Testis (tissue), 3 donors: Measurements from ENCODE around the gene AKAP6. TPM values are rescaled to one million over a fixed set of nuclear protein-coding genes. Genes with fewer than 3 reads are reported as not detected.

Source experiments
- DNase-seq: peaks from one replicate; pipeline ENCODE4 v3.0.0-alpha.2; 2019
- H3K27ac ChIP-seq, 2 donors: fragments of 200-600 bp; sonication (generic); one replicate each; pipeline ENCODE4 v1.5.1; 2019
- H3K27me3 ChIP-seq: fragments of 200-600 bp; sonication (generic); one replicate; pipeline ENCODE4 v1.5.1; 2019
- H3K36me3 ChIP-seq: fragments of 200-600 bp; sonication (generic); one replicate; pipeline ENCODE4 v1.5.1; 2017; ENCODE audit warnings: low read depth; ENCODE audit errors: missing control alignments
- H3K4me1 ChIP-seq: fragments of 200-600 bp; sonication (generic); one replicate; pipeline ENCODE4 v1.5.1; 2019
- H3K4me3 ChIP-seq, 2 donors: fragments of 200-600 bp; sonication (generic); one replicate each; pipeline ENCODE4 v1.5.1; 2017 to 2019
- H3K9me3 ChIP-seq: fragments of 200-600 bp; sonication (generic); one replicate; pipeline ENCODE4 v1.5.1; 2017
- POLR2A ChIP-seq: fragments of 450-650 bp; IDR thresholded peaks from one replicate; pipeline ENCODE4 v1.6.1; 2017; ENCODE audit warnings: antibody characterized with exemption, mild to moderate bottlenecking, moderate library complexity
- WGBS, 2 donors: methylation state at CpG; one replicate each; pipeline ENCODE4 v1.1.5; 2018; 5-methylcytosine and 5-hydroxymethylcytosine counted together
- intact Hi-C: fragments of 100-400 bp; cut with DNase I; formaldehyde crosslinking; loops from one replicate; pipeline ENCODE4 v1.15.1; 2023; ENCODE audit warnings: low total_unique reads
- polyA plus RNA-seq: library from polyadenylated mRNA; stranded (reverse); fragments of 350-450 nt; fragmentation: Illumina TruSeq; extraction: RNeasy Lipid Tissue Mini Kit (QIAGEN cat#74804); gene quantifications from one replicate; pipeline ENCODE4 v1.2.3, GENCODE V29; 2014; ENCODE audit warnings: low read depth, low replicate concordance; ENCODE audit not compliant: insufficient read depth
- total RNA-seq, 2 donors: library from RNA; depleted of rRNA; stranded (reverse); fragments of >200 nt; gene quantifications; one replicate each; pipeline ENCODE4 v1.2.3, GENCODE V29; 2016
- TF ChIP-seq, protein P1 (sequence below), 3 experiments: fragments of 450-650 bp in 2 of 3; fragments of 200-600 bp in 1 of 3; sonication (generic) in 1 of 3; IDR thresholded peaks; one replicate each; pipeline ENCODE4 v1.5.1; 2016 to 2019; ENCODE audit warnings: antibody characterized with exemption in 3 of 3, mild to moderate bottlenecking in 2 of 3, moderate library complexity in 1 of 3

AKAP6 gene
- total and polyA plus RNA-seq, 3 donors from 2014 or later = 26.6 to 30.9 (median 30.9) TPM

DNA sequence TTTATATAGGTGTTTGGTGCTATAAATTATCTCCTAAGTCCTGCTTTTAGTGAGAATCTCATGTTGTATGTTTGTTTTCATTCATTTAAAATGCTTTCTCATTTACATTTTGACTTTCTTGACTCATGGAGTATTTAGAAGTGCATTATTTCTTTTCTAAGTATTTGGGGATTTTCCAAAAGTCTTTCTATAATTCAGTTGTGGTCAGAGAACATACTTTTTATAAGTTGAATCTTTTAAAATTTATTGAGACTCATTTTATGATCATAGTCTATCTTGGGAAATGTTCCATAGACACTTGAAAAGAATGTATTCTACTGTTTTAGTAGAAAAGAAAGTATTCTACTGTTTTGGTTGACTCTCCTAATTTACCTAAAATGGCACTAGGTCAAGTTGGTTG, 168.2 kb downstream of the AKAP6 start:
- Histone ChIP-seq H3K4me3 (no peak overlapping the region), H3K9me3 (no peaks in the 10 kb centered on the region), H3K27me3 (no peaks in the 10 kb centered on the region), H3K36me3 (no peaks in the 10 kb centered on the region), H3K4me1 (no peaks in the 10 kb centered on the region), H3K27ac (no peak overlapping the region)
- no peak for TF ChIP-seq POLR2A
- TF ChIP-seq, protein P1, sequence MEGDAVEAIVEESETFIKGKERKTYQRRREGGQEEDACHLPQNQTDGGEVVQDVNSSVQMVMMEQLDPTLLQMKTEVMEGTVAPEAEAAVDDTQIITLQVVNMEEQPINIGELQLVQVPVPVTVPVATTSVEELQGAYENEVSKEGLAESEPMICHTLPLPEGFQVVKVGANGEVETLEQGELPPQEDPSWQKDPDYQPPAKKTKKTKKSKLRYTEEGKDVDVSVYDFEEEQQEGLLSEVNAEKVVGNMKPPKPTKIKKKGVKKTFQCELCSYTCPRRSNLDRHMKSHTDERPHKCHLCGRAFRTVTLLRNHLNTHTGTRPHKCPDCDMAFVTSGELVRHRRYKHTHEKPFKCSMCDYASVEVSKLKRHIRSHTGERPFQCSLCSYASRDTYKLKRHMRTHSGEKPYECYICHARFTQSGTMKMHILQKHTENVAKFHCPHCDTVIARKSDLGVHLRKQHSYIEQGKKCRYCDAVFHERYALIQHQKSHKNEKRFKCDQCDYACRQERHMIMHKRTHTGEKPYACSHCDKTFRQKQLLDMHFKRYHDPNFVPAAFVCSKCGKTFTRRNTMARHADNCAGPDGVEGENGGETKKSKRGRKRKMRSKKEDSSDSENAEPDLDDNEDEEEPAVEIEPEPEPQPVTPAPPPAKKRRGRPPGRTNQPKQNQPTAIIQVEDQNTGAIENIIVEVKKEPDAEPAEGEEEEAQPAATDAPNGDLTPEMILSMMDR (IDR thresholded peaks at IDR 0.05) = no peak
- no peak for DNase-seq
- intact Hi-C loops = no loop called here

DNA sequence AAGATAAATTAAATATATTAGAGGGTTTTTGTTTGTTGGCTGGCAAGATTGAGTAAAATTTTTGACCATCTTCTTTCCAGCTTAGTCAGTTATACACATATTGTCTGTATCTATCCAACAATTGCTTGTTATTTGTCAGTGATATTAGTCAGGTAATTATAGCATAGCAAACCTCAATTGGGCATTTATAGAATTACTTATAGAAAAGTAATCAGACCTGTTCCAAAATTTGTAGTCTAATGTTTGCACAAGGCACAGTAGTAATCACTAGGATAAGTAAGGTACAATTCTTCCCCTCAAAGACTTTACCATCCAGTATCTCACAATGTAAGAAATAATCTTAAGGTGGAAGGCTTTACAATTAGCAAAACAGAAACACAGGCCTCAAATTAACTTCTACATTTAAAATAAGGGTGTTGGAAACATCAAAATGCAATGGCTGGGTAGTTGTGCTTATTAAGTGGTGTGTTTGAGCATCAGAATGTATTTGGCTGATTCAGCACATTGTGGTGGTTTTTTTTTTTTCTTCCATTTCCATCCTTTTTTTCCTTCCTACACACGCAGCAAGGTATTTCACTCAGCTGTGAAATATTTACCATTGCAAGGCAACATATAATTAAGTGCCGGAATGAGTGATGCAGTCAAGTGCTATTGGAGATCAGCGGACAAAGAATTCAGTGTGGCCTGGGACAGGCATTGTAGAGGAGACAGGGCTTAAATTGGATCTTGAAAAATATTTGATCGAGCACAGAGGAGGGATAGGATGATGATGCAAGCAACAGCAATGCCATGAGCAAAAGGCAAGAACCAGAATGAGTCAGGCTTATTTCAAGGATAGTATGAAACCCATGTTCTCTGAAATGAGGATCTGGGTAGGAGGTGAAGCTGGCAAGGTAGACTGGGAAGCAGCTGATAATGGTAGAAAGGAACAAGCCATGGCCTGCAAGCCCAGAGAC, 178.2 kb downstream of the AKAP6 start:
- intact Hi-C loops = no loop called here
- Histone ChIP-seq H3K27ac (no peak overlapping the region), H3K36me3 (no peaks in the 10 kb centered on the region), H3K4me1 (peaks cover 3% of the 10 kb centered on the region), H3K4me3 (no peak overlapping the region), H3K27me3 (no peaks in the 10 kb centered on the region), H3K9me3 (no peaks in the 10 kb centered on the region)
- WGBS, 2 donors = 96 to 97% methylated on average over 4 of the region's 4 CpGs
- no peak for TF ChIP-seq POLR2A
- TF ChIP-seq, protein P1 (IDR thresholded peaks at IDR 0.05) = no peak
- DNase-seq = no peak

DNA sequence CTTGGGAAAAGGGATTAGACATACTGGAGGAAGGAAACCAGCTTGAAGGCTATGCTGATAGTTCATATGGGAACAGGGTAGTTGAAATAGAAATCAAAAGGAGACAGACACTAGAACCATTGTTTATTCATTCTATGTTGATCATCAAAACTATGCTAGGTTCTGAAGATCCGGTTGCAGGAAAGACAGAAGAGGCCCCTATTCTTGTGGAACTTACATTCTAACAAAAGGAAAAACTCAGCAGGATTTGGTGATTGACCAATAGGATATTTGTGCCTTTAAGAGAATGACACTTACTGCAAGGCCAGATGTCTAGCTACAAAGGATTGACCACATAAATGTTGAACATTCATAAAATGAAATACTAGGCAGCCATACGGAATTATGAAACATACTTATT, 179.2 kb downstream of the AKAP6 start:
- 73 to 82% methylated on average over 2 of the region's 2 CpGs for whole genome bisulfite sequencing, 2 donors

DNA sequence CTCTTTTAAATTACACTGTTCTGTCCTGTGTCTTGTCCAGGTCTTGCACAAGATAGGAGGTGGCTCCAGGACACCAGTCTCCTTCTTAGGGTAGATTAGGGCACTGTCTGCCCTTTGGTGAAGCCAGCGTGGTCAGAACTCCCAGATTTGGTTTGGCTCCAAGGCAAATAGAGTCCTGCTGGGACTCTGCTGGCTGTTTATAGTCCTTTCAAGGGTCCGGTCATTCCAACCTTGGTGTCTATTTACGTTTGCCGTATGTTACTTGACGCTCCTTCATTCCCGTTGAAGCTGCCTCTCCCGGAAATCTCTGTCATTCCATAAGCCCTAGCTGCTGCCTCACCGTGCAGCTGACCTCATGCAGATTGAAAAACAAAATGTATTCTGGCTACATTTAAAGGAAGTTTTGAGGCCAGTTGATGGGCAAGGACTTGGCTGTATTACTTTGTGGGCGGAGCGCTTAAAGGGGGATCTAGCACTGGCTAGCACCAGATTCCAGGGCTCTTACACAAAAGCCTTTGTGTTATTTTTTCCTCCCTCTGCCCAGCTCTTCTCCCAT, 180.6 kb downstream of the AKAP6 start:
- intact Hi-C loops = no loop called here
- peak; percentile 73 for DNase-seq
- Histone ChIP-seq H3K27me3 (no peaks in the 10 kb centered on the region), H3K4me1 (peaks cover 10% of the 10 kb centered on the region), H3K36me3 (no peaks in the 10 kb centered on the region), H3K4me3 (no peak overlapping the region), H3K9me3 (no peaks in the 10 kb centered on the region), H3K27ac (peak overlapping the region in 1 of 2 donors; percentile 36)
- TF ChIP-seq, protein P1 (IDR thresholded peaks at IDR 0.05) = no peak
- TF ChIP-seq POLR2A = no peak
- 43 to 58% methylated on average over 10 of the region's 10 CpGs for WGBS, 2 donors

More for the DNA sequence above, 179.2 kb downstream of the AKAP6 start:
- Histone ChIP-seq H3K27ac (no peak overlapping the region), H3K9me3 (no peaks in the 10 kb centered on the region), H3K27me3 (no peaks in the 10 kb centered on the region), H3K36me3 (no peaks in the 10 kb centered on the region), H3K4me3 (no peak overlapping the region), H3K4me1 (peaks cover 3% of the 10 kb centered on the region)
- intact Hi-C loops = no loop called here
- DNase-seq = no peak
- no peak for TF ChIP-seq POLR2A
- TF ChIP-seq, protein P1 (IDR thresholded peaks at IDR 0.05) = no peak
